Stimulated activated CD4-positive, alpha-beta T cell treated with anti-CD3 and anti-CD28 coated beads, Interleukin-2, amount 100 ng/mL, for 48 hours (primary cell): ENCODE data around the gene GZF1.
A peak's percentile ranks its signal among the peaks of the same experiment; 100 is the strongest.
"Not testable (repeated sequence)": the region's sequence is repeated elsewhere in the genome, so short reads cannot be mapped to it uniquely, and the experiment has no call there.

ENCODE experiments used
- DNase-seq, 2 donors: peaks; one replicate each; pipeline ENCODE4 v3.0.0-alpha.2; 2020

Gene GZF1

GRCh38 chr20:23347791-23348190 is 14.2 kb upstream of the GZF1 start:
- no peak for DNase-seq

DNA sequence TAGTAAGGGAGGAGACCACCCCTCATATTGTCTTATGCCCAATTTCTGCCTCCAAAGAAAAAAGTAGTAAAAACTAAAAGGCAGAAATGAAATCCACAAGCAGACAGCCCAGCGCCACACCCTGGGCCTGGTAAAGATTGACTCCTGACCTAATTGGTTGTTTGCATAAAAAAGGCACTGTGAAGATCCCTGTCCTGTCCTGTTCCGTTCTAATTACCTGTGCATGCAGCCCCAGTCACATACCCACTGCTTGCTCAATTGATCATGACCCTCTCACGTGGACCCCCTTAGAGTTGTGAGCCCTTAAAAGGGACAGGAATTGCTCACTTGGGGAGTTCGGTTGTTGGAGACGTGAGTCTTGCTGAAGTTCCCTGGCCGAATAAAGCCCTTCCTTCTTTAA is 13.5 kb upstream of the GZF1 start:
- not testable (repeated sequence) for DNase-seq

DNA sequence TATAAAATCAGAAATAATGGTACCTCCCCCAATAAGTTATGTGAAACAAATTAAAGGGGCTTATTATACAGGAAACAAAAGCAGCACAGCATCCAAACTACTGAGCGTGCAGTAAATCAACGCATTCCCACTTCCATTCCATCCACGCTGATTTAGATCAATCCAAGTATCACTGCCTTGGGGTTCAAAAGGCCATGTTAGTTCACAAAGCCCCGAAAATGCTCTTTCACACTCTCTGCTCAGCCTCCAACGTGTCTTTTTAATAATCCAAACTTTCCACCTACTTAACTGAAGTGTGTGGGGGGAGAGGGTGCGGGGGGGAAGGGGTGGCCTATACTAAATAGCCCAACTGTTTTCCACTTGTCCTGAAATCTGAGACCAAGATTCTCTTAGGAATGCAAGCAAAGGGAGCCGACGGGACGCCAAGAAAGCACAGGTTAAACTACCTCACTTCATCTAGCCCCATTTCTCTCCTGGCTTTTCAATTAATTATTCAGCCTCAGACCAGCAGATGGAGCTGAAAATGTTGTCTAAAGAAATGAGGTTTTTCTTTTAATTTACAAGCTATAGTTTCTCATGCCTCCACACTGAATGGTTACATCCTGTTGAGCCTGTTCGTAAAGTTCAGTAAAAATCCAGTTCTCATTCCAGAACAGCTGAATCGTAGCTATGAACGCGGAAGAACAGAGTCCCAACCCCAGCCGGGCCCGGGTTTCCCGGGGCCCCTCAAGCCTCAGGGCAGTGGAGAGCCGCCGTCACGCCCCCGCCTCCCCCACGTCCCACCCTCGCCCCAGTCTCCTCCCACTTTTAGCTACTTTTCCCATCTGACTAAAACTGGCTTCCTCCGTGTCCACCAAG is 12.4 kb upstream of the GZF1 start:
- DNase-seq: peak in 1 of 2 donors; percentile 57

- peak; percentile 92 to 96 for DNase-seq
Measured at GRCh38 chr20:23350196-23350903, 11.6 kb upstream of the GZF1 start, which contains the start of gene NXT1. Gene NXT1 (plus strand): TSS chr20:23350791. CDS start chr20:23354042, 3,251 bp downstream.

DNA sequence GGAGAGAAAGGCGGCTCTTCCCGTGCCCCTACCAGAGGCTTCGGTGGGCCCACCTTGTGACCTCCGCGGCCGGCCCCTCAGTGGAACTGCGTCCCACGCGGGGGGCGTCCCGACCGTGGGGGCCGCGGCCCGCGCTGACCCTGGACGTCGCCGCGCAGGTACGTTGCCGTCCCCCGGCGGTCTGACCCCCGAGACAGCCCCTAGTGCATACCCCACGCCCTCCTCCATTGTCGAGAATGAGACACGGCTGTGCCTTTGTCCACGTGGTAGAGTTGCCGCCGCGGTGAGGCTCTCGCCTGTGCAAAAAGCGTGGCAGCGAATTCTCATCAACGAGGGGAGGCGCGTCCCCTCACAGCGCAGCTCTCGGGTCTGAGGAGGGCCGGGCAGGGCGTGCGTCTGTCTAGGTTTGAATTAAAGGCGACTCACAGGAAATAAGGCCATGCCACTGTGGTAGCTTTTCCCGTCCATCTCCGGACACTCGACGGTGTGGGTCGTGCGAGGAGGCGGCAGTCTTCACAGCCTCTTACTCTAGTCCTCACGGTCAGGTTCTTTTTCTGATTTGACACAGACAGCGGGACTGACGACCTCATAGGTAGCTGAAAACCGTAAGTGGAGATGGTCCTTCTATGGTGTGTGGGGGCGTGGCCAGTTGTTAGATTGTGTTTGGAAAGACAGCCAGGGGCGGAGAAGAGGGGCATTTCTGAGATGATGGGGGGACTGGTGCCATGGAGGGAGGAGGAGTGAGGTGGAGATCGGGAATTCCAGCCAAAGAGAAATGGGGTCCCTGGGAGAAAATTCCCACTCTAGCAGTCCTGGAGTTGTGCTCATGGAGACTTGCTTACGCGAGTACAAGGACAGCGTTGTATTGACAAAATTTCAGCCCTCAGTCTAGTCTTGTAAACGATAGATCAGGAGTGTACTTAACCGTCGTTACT is 10.8 kb upstream of the GZF1 start:
- peak; percentile 40 to 47 for DNase-seq

DNA sequence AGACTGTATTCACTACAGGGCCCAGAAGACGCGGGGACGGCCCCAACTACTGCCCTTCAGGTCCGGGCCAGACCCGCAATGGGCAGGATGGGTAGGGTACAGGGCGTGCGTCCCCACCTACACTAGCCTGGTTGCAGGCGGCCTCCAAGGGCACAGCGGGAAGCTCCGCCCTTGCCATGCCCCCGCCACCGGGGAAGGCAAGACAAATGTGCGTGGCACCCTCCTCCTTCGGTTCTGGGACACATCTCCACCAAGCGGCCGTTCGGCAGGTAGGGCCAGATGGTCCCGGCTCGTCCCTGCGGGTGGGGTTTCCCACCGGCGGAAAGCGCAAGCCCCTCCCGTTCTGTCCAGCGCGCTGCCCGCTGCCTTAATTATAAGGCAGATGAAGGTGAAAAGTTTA is 5.8 kb upstream of the GZF1 start:
- DNase-seq: no peak

GRCh38 chr20:23357767-23358562 is 4.0 kb upstream of the GZF1 start:
- peak; percentile 98 to 100 for DNase-seq

DNA sequence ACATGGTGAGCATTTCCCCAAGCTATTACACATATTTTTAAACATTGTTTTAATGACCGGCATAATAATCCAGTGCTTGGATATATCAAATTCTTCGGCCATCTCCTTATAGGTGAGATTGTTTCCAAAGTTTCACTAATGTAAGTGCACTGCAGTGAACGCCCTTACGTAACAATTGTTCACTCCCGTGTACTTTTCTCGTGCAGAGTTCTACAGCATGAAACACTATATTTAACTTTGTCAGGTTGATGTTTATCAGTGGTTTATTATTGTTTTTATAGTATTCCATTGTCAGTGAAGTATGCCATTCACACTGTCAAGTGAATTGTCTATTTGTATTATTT is 3.4 kb upstream of the GZF1 start:
- no peak for DNase-seq

DNA sequence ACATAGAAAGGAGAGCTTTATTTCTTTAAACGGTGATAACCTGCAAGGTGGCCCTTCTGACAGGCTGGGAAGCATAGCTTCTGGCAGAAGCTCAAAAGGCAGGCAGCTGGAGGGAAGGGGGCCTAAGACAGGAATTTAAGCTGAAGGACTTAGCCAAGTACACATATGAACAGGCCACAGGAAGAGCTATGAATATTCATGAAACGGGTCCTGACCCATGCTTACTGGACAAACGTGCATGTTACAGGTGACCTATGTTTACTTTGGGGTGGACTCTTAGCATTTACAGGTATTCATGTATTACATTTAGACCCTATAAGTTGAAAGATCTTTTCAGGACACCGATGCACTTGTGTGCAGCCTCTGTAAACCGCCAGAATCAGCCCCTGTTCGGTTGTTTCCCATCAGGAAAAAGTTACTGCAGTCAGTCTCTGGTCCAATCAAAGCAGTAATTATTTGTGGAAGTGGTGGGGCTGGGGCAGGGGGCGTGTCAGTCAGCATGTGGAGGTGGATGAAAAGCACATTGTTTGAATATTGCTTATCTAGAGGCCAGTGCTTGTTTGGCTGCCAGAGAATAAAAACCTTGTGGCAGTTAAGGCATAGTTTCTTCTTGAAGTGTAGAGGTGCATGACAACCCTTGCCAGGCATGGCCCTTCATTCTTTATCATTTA is 2.9 kb upstream of the GZF1 start:
- DNase-seq: no peak

GRCh38 chr20:23360531-23360930 is 1.5 kb upstream of the GZF1 start:
- DNase-seq: no peak

GRCh38 chr20:23361119-23361475 is 885 bp upstream of the GZF1 start:
- DNase-seq: no peak

DNA sequence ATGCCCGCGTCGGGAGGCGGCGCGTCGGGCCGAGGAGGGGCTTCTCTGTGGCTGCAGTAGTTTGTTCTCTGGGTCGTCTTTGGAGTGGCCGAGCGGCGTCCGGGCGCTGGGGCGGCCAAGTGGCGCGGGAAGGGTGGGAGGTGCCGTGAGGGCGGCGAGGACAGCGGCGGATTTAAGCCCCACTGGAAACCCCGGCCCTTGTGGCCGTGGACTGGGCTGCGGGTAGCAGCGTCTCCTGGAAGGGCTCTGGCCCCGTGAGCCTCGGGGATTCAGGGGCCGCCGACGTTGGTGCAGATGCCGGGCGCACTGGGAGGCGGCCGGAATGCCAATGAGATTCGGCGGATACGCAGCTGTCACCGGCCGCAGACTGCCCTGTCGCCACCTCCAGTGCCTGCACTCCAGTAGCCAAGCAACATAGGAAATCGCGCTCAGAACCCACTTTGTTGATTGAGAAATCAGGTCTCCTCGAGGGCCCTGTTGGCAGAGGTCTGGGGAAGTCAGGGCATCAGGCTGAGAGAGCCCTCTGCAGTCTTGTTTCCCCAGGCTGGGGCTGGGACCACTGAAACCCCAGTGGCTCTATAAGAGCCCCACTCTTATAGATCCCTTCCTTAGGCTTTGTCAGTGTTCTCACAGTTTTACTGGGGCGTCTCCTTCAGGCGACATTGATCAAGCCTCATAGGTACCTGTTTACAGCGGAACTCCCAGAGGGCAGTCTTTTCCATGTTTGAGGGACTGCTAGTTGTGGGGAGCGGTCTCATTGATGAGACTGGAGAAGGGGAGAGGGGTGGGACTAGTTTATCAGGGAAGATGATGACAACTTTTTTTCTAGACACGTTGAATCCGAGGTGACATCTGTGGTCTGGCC is 642 bp downstream of the GZF1 start:
- DNase-seq: no peak

DNA sequence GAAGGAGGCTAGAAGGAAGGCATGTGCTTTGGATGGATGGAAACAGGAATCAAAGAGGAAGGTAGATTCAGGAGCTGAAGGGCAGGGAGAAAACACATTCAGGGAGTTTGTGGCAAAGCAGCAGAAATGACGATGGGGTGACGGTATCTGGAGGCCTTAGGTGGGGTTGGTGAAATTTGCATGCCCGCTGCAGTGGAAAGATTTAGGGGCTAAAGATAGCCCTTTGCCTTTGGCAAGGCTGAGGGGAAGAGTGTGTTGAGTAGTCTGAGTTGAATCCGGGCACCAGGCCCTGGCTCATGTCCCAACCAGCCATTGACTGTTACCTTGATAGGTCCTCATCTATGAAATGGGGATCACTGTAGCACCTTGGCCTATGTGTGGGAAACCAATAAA is 1.3 kb downstream of the GZF1 start:
- DNase-seq: no peak

DNA sequence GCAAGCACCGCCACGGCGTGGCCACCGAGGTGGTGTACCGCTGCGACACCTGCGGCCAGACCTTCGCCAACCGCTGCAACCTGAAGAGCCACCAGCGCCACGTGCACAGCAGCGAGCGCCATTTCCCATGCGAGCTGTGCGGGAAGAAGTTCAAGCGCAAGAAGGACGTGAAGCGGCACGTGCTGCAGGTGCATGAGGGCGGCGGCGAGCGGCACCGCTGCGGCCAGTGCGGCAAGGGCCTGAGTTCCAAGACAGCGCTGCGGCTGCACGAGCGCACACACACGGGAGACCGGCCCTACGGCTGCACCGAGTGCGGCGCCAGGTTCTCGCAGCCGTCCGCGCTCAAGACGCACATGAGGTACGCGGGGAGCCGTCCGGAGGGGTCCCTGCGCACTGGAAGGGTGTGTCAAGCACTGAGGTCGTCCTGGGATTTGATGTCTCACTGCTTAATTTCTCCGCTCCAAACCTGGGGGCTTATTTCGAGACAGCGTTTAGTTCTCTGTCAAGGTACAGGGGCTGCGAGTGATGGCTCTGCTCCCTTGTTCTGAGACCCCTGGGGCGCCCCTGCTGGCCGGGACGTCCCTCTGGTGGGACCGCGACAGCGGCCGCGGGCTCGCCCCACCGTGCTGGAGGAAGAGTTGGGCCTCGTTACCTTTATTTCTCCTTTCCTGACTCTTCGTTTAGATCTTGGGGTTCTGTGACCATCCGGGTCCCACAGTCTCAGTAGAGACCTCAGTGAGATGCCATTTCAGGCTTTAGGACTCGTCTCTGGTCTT is 3.6 kb downstream of the GZF1 start:
- DNase-seq: no peak

GRCh38 chr20:23366384-23366783 is 4.4 kb downstream of the GZF1 start:
- DNase-seq: no peak

- DNase-seq: no peak
Measured at GRCh38 chr20:23367770-23368169, 5.8 kb downstream of the GZF1 start.

- DNase-seq: no peak
Measured at GRCh38 chr20:23368316-23369071, 6.5 kb downstream of the GZF1 start.

- DNase-seq: no peak
Measured at GRCh38 chr20:23369072-23369823, 7.3 kb downstream of the GZF1 start.
